GM18505 (cell line): Measurements from ENCODE around the gene DISC1.
A peak's percentile ranks its signal among the peaks of the same experiment; 100 is the strongest.
"Not testable (repeated sequence)": the region's sequence is repeated elsewhere in the genome, so short reads cannot be mapped to it uniquely, and the experiment has no call there.

Experiments used
- ATAC-seq: cut with Tn5 transposase; IDR thresholded peaks from one replicate; pipeline ENCODE4 v1.9.1; 2021; ENCODE audit not compliant: unreplicated experiment
- POLR2A ChIP-seq: IDR thresholded peaks from 4 replicates; pipeline ENCODE4 v1.6.1; 2011; ENCODE audit warnings: borderline replicate concordance; ENCODE audit not compliant: insufficient read depth, insufficient read length; ENCODE audit errors: extremely low read depth

Gene DISC1

GRCh38 chr1:231748760-231749415 lies 122.3 kb downstream of the DISC1 start:
- ATAC-seq: no peak
- TF ChIP-seq POLR2A: no peak

- no peak for ATAC-seq
- TF ChIP-seq POLR2A: no peak
These were observed 123.7 kb downstream of the DISC1 start for GRCh38 chr1:231750296-231750695.

GRCh38 chr1:231750818-231751362 lies 124.3 kb downstream of the DISC1 start:
- no peak for ATAC-seq
- no peak for TF ChIP-seq POLR2A

DNA sequence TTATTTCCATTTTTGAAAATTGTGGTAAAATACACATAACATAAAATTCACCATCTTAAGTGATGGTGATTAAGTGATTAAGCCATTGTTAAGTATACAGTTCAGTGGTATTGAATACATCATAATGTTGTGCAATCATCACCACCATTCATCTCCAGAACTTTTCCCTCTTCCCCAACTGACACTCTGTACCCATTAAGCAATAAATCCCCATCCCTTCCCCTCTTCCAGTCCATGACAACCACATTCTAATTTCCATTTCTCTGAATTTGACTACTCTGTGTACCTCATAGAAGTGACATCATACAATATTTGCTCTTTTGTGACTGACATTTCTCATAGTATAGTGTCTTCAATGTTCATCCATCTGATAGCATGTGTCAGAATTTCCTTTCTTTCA lies 124.8 kb downstream of the DISC1 start:
- no peak for TF ChIP-seq POLR2A
- no peak for ATAC-seq

- ATAC-seq: no peak
These were observed 126.7 kb downstream of the DISC1 start for GRCh38 chr1:231753313-231753712.

DNA sequence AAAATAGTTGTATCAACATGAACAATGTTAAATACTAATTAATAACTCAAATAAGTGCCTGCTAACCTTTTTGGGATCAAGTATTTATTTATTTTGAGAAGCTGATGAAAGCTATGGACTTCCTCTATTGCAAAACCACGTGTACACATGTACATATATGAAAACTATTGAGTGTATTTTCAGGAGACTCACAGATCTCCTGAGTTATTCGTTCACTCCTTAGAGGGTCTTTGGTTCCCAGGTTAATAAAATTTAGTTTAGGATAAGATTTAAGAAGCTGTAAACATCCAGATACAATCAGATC lies 130.5 kb downstream of the DISC1 start:
- TF ChIP-seq POLR2A: no peak

More at GRCh38 chr1:231753313-231753712, 126.7 kb downstream of the DISC1 start:
- TF ChIP-seq POLR2A: no peak

GRCh38 chr1:231757759-231758158 lies 131.2 kb downstream of the DISC1 start:
- ATAC-seq: no peak
- TF ChIP-seq POLR2A: no peak

More for the DNA sequence above, 130.5 kb downstream of the DISC1 start:
- ATAC-seq: peak; percentile 46

- ATAC-seq: no peak
- no peak for TF ChIP-seq POLR2A
These were observed 134.7 kb downstream of the DISC1 start for GRCh38 chr1:231761252-231761651.

GRCh38 chr1:231761747-231762541 lies 135.4 kb downstream of the DISC1 start:
- no peak for TF ChIP-seq POLR2A
- ATAC-seq: no peak

DNA sequence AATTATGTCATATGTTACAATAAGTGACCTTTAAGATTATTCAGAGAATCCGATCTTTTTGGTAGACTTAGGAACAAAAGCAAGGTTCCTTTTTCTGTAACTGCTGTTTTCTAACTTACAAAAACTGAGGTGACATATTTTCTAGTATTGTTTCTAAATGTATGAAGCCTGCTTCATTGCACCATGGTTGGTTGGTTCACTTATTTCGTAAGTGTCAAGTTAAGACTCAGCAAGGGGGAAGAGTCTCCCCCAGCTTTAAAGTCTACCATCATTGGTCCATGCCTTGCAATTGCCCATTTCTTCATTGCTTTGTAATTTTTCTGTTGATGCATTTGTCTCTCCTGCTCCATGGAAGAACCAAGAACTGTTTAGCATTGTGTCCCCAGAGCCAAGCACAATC lies 136.9 kb downstream of the DISC1 start:
- TF ChIP-seq POLR2A: no peak

GRCh38 chr1:231765825-231766224 lies 139.2 kb downstream of the DISC1 start:
- ATAC-seq: not testable (repeated sequence)

More for the DNA sequence above, 136.9 kb downstream of the DISC1 start:
- ATAC-seq: no peak

DNA sequence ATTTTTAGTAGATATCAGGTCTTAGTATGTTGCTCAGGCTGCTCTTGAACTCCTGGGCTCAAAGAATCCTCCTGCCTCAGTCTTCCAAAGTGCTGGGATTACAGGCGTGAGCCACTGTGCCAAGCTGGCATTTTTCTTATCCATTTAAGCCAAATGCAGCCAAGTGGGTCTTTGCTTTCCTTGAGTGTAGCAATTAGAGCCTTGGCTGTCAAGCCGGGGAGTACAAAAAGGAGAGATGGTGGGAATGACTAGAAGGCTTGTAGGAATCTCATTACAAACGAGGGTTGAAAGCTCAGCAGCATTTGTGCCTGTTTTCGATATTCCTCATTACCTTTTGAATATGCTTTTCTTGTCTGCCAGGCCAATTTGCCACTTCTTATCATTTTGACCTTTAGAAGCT lies 140.9 kb downstream of the DISC1 start:
- TF ChIP-seq POLR2A: no peak
- ATAC-seq: no peak

GRCh38 chr1:231768416-231768815 lies 141.8 kb downstream of the DISC1 start:
- no peak for TF ChIP-seq POLR2A
- ATAC-seq: no peak
